ENCODE measurements around the gene ZCCHC2. TPM values are rescaled to one million over a fixed set of nuclear protein-coding genes. Genes with fewer than 3 reads are reported as not detected.

Gene ZCCHC2
- total and polyA plus RNA-seq, 2 of the 13 experiments (the other 11 are each of a cell fraction or from before 2014, with no cell fraction given): 62.5 to 76.1 TPM

DNA sequence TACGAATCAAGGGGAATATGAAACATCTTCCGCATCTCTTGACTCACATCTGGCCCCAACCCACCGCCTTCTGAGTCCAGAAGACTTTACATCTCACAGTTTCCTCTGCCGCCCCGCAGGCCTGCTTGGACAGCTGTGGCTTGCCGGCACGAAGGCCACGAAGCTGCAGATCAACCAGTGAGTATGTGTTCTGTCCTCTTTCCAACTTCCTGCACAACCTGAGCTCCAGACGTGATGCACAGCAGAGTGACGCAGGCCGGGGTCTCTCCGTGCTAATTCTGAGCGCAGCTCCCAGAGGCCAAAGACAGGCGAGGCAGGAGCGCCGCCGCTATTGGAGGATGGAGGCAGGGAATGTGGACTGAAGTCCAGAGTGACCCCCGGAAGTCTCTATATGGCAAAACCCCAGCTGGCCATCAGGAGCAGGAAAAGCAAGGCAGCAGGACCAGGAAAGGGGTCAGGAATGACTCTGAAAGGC is 93.5 kb downstream of the ZCCHC2 start:
- DNase-seq (ENCODE audit: low spot score) (peak; percentile 37), FAIRE-seq (no peak), ATAC-seq (peak; percentile 93)
- Histone ChIP-seq H3K27ac (ENCODE audit: extremely low read length, insufficient read depth, low read length) (no peak overlapping the region), H4K20me1 (ENCODE audit: insufficient read depth, low read length) (no peaks in the 10 kb centered on the region), H3K9ac (ENCODE audit: insufficient read depth, low read depth, low read length) (no peak overlapping the region), H3K27me3 (ENCODE audit: control insufficient read depth in 1 of 2, insufficient read depth in 2 of 2, low read length in 2 of 2) (peaks cover 3 to 31% of the 10 kb centered on the region in 2 experiments), H3K4me2 (ENCODE audit: low read depth, low read length) (peak overlapping the region; percentile 52), H3K4me3 (replicated peaks in 1 of 3; ENCODE audit: insufficient read depth in 1 of 3, low read depth in 2 of 3, low read length in 3 of 3) (peak overlapping the region in 2 of 3 experiments; percentile 13 to 30; a peak in 3 of 6 replicates), H3K79me2 (ENCODE audit: insufficient read depth, low read length) (no peaks in the 10 kb centered on the region), H3K4me1 (ENCODE audit: insufficient read depth, low read length) (peaks cover 19% of the 10 kb centered on the region), H2AFZ (ENCODE audit: low read length) (no peak overlapping the region), H3K36me3 (replicated peaks in 1 of 2; ENCODE audit: control insufficient read depth in 1 of 2, insufficient read depth in 2 of 2, low read length in 2 of 2) (no peaks in the 10 kb centered on the region), H3K9me3 (ENCODE audit: low read length) (no peaks in the 10 kb centered on the region)
- CTCF ChIA-PET (ENCODE audit: low intra/inter-chr PET ratio, low total read pairs): no interaction called here
- 45% methylated on average over 18 of the region's 18 CpGs for WGBS (ENCODE audit: low lambda C conversion rate)
- intact Hi-C loops (cut with micrococcal nuclease; ENCODE audit: unreplicated experiment) (no loop called here), in situ Hi-C loops (cut with HindIII; ENCODE audit: extremely low pct_ligation_motif_present, low pct_unique_long_range_greater_than_20kb) (loop anchor here (25.0 kb wide), 1 partner anchor 371 kb away; no protein-coding TSS in a partner anchor)
- POLR2A ChIA-PET: no interaction called here
- no TSS peak for BruUV-seq (replicated peaks)
- TF ChIP-seq ZNF160 (CRISPR knock-in tag; IDR thresholded peaks at IDR 0.05) (no peak), ZNF792 (CRISPR knock-in tag; IDR thresholded peaks at IDR 0.05) (no peak), NFYC (CRISPR knock-in tag; IDR thresholded peaks at IDR 0.05) (no peak), THAP11 (CRISPR knock-in tag; IDR thresholded peaks at IDR 0.05) (no peak), MATR3 (CRISPR knock-in tag; IDR thresholded peaks at IDR 0.05) (no peak), MZF1 (CRISPR knock-in tag; IDR thresholded peaks at IDR 0.05; ENCODE audit: borderline replicate concordance) (no peak), MAZ (IDR thresholded peaks at IDR 0.05; ENCODE audit: borderline replicate concordance, low read depth, low read length) (no peak), MAZ (CRISPR knock-in tag; IDR thresholded peaks at IDR 0.05; ENCODE audit: low read depth) (no peak), CENPT (CRISPR knock-in tag; IDR thresholded peaks at IDR 0.05; ENCODE audit: low read depth) (no peak), ZNF3 (CRISPR knock-in tag; IDR thresholded peaks at IDR 0.05) (no peak), RARG (CRISPR knock-in tag; IDR thresholded peaks at IDR 0.05; ENCODE audit: low read depth) (no peak), ZNF296 (CRISPR knock-in tag; conservative IDR thresholded peaks at IDR 0.05) (no peak), DMAP1 (CRISPR knock-in tag; IDR thresholded peaks at IDR 0.05) (no peak), GABPB1 (CRISPR knock-in tag; IDR thresholded peaks at IDR 0.05) (peak; percentile 58), SMARCC2 (IDR thresholded peaks at IDR 0.05) (no peak)
- TF ChIP-seq, protein P1, sequence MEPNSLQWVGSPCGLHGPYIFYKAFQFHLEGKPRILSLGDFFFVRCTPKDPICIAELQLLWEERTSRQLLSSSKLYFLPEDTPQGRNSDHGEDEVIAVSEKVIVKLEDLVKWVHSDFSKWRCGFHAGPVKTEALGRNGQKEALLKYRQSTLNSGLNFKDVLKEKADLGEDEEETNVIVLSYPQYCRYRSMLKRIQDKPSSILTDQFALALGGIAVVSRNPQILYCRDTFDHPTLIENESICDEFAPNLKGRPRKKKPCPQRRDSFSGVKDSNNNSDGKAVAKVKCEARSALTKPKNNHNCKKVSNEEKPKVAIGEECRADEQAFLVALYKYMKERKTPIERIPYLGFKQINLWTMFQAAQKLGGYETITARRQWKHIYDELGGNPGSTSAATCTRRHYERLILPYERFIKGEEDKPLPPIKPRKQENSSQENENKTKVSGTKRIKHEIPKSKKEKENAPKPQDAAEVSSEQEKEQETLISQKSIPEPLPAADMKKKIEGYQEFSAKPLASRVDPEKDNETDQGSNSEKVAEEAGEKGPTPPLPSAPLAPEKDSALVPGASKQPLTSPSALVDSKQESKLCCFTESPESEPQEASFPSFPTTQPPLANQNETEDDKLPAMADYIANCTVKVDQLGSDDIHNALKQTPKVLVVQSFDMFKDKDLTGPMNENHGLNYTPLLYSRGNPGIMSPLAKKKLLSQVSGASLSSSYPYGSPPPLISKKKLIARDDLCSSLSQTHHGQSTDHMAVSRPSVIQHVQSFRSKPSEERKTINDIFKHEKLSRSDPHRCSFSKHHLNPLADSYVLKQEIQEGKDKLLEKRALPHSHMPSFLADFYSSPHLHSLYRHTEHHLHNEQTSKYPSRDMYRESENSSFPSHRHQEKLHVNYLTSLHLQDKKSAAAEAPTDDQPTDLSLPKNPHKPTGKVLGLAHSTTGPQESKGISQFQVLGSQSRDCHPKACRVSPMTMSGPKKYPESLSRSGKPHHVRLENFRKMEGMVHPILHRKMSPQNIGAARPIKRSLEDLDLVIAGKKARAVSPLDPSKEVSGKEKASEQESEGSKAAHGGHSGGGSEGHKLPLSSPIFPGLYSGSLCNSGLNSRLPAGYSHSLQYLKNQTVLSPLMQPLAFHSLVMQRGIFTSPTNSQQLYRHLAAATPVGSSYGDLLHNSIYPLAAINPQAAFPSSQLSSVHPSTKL (CRISPR knock-in tag; IDR thresholded peaks at IDR 0.05): no peak
- TF ChIP-seq, protein P2, sequence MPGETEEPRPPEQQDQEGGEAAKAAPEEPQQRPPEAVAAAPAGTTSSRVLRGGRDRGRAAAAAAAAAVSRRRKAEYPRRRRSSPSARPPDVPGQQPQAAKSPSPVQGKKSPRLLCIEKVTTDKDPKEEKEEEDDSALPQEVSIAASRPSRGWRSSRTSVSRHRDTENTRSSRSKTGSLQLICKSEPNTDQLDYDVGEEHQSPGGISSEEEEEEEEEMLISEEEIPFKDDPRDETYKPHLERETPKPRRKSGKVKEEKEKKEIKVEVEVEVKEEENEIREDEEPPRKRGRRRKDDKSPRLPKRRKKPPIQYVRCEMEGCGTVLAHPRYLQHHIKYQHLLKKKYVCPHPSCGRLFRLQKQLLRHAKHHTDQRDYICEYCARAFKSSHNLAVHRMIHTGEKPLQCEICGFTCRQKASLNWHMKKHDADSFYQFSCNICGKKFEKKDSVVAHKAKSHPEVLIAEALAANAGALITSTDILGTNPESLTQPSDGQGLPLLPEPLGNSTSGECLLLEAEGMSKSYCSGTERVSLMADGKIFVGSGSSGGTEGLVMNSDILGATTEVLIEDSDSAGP (CRISPR knock-in tag; IDR thresholded peaks at IDR 0.05; ENCODE audit: borderline replicate concordance): peak; percentile 24; the same call in 1 of the 2 replicates
- TF ChIP-seq, protein P3, sequence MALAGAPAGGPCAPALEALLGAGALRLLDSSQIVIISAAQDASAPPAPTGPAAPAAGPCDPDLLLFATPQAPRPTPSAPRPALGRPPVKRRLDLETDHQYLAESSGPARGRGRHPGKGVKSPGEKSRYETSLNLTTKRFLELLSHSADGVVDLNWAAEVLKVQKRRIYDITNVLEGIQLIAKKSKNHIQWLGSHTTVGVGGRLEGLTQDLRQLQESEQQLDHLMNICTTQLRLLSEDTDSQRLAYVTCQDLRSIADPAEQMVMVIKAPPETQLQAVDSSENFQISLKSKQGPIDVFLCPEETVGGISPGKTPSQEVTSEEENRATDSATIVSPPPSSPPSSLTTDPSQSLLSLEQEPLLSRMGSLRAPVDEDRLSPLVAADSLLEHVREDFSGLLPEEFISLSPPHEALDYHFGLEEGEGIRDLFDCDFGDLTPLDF (CRISPR knock-in tag; IDR thresholded peaks at IDR 0.05): no peak
